HG02885 (cell line): Measurements from ENCODE around the gene CPEB4.

Experiments used
- ATAC-seq: cut with Tn5 transposase; IDR thresholded peaks from one replicate; pipeline ENCODE4 v1.9.1; 2021; ENCODE audit warnings: mild to moderate bottlenecking; ENCODE audit not compliant: unreplicated experiment, poor library complexity

Gene CPEB4

DNA sequence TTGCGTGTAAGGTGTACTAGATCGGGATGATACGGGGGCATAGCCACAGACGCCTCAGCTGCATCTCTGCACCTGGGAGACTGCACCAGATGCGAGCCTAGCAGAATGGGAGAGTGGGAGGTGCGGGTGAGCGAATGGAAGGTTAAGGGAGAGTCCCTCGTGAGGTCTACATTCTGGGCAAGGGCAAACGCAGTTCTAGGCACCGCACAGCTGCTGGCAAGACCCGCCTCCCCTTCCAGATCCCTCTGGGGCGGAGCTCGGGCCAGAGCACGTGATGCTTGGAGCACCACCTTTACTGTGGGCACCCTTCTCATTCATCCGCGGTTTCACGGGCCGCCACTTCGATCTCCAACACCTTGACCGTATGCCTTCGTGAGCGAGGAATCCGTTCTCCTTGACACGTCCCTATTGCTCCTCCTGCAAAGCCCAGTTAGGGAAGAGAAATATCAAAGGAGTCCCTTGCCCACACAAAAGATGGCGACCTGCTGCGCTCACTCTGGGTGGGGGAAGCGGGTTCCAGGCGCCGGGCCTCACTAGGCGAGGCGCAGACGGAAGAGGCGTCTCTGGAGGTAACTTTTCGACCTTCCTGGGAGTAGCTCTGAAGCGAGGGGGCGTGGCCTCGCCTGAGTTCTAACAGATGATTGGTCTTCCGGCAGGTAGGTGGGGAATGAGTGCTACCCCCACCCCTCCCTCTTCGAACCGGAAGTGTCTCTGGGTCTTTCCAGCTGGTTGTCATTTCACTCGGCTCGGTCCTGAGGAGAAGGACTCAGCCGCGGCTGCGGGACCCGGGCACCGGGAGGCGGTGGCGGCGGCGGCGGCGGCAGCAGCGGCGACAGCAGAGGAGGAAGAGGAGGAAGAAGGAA, at the start of gene CPEB4:
CPEB4 (plus strand) TSS at position 740 of the 863 bp plus-strand sequence. CDS start 1,385 bp downstream, outside the sequence.
- ATAC-seq: peak; percentile 93

- no peak for ATAC-seq
Observed at GRCh38 chr5:173839117-173839713, 48.9 kb upstream of the CPEB4 start.

- ATAC-seq: no peak
Observed at GRCh38 chr5:173840111-173840983, 47.8 kb upstream of the CPEB4 start.

- ATAC-seq: no peak
Observed at GRCh38 chr5:173841710-173842109, 46.4 kb upstream of the CPEB4 start.

DNA sequence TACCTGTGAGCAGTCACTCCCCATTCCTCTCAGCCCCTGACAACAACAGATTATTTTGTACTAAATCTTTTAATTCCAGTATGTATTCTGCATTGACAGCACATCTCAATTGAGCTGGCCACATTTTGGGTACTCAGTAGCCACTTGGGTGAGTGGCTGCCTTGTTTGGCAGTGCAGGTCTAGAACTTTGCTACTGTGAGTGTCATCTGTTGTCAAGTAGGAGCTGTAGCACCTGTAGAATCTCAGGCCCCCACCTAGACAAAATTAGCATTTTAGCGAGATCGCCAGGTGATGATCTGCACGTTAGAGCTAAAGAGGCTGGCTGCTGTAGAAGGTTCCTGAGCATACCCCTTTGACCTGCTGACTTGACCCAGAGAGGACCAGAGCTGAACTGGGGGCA, 44.4 kb upstream of the CPEB4 start:
- ATAC-seq: no peak

DNA sequence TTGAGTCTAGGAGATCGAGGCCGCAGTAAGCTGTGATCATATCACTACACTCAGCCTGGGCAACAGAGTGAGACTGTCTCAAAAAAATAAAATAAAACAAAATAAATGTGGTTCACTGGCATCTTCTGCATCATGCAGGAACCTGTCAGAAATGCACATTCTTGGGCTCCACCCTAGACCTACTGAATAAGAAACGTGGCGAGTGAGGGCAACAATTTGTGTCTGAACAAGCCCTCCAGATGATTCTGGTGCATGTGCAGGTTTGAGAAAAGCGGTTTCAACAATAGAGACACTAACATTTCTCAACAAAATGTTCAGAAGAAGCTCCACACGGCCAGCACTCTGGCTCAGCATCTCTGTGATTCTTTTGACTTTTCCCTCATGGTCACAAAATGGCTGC, 42.8 kb upstream of the CPEB4 start:
- ATAC-seq: no peak

DNA sequence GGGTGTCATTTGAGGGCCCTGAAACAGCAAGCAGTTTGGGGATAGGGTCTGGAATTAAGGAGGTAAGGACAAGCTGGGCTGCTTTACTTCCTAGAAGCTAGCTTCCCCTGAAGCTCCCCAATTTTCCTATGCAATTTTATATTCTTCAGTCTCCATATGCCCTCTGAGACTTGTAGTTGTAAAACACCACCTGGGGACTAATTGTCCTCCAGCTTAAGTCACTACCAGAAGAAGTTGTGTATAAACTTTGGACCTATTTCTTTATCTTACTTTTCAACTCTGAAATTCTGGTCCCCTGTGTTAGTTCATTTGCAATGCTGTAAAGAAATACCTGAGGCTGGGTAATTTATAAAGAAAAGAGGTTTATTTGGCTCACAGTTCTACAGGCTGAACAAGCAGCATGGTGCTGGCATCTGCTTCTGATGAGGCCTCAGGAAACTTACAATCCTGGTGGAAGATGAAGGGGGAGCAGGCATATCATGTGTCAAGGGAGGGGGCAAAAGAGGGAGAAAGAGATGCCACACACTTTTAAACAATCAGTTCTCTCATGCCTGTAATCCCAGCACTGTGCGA, 41.1 kb upstream of the CPEB4 start:
- ATAC-seq: no peak

GRCh38 chr5:173848986-173849596, 39.1 kb upstream of the CPEB4 start:
- no peak for ATAC-seq

- ATAC-seq: no peak
Observed at GRCh38 chr5:173849908-173850307, 38.2 kb upstream of the CPEB4 start.

GRCh38 chr5:173850659-173851058, 37.5 kb upstream of the CPEB4 start:
- no peak for ATAC-seq

- no peak for ATAC-seq
Observed at GRCh38 chr5:173851595-173852243, 36.4 kb upstream of the CPEB4 start.

DNA sequence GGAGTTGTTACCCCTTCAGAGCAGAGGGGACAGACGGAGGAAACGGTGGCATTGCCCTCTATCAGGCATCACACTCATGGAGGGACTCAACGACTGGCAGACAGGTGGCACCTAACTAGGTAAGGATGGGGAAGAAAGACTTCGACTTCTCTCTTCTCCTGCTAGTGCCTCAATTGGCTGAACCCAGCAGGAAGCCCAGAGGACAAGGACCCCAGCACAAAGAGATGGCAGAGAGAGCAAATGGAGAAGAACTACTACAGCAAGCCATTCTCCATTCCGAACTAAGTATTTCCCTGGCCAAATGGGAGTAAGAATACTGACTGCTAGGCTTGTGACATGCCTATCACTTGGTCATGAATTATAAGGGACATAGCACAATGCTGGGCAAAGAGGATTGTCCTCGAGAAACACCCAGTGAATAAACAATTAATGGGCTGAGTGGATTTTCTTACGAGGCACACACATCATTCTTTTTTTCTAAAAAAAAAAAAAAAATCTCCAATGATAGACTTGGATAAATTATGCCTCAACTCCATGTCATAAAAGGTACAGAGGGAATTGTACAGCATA, 35.3 kb upstream of the CPEB4 start:
- ATAC-seq: no peak

- ATAC-seq: no peak
Observed at GRCh38 chr5:173853370-173854131, 34.6 kb upstream of the CPEB4 start.

DNA sequence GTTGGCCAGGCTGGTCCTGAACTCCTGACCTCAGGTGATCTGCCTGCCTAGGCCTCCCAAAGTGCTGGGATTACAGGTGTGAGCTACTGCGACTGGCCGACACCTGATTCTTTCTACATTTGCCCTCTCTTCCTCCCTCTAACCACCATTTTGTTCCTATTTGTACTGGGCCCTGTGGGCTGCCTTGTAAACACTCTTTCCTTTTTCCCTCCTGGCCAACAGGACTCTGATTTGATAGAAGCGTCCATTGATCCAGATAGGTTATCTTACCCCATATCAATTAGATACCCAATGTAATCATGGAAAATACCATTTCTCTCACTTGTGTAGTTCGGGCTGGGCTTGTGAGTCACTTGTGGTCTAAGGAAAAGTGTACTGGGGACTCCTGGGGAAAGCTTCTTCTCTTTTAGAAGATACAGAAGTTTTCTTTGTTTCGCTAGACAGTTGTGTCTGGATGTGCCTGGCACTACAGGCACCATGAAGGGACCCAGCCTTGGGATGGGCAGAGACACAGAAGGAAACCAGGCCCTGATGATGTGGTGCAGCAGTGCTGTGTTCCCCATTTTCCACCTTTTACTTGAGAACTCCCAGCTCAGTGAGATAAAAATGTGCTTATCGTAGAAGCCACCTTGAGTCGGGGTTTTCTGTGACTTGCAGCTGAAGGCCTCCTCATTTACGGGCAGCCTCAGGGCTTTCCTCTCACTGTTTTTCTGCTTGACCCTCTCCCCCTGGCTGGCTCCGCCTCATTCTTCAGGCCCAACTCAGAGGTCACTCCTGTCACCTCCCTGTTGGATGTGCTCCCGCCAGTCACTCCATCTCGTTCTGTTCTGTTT, 32.8 kb upstream of the CPEB4 start:
- ATAC-seq: no peak

DNA sequence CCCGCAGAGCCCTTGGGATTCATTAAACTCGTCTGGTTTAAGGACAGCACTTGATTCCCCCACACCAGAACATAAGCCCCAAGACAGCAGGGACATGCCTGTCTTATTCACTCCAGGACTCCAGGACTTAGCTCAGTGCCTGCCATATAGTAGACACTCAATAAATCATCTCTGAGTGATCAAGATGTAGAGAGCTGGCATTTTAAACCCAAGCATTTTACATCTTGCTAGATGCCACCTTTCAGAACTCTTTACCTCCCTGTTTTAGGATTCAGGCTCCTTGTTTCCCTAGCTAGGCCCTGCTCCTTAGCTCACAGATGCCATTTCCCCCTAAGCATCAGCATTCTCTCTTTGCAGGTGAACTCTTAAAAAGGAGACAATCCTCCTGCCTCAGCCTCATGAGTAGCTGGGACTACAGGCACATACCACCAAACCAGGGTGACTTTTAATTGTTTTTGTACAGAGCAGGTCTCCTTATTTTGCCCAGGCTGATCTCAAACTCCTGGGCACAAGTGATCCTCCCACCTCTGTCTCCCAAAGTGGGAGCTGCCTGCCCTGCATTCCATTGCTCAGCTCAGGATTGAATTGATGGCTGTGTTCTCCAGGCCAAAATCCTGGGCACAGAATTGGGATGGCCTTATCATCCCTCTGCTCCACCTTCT, 32.0 kb upstream of the CPEB4 start:
- ATAC-seq: no peak

DNA sequence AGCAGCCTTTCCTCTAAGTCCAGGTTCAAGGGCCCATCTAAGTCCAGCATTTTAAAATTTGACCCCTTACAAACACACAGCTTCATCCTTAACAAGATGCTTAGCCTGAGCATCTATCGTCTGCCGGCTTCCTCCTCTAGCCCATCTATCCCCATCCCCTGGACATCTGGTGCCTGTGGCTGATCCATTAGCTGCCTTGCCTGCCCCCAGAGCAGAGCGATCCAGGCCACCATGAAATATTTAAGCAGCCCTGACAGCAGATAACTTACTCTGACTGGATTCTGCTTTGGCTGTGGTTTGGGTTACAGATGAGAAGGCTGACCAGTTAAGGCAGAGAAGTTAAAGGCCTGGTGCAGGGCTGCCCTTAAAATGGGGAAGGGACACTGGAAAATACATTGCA, 30.9 kb upstream of the CPEB4 start:
- no peak for ATAC-seq

DNA sequence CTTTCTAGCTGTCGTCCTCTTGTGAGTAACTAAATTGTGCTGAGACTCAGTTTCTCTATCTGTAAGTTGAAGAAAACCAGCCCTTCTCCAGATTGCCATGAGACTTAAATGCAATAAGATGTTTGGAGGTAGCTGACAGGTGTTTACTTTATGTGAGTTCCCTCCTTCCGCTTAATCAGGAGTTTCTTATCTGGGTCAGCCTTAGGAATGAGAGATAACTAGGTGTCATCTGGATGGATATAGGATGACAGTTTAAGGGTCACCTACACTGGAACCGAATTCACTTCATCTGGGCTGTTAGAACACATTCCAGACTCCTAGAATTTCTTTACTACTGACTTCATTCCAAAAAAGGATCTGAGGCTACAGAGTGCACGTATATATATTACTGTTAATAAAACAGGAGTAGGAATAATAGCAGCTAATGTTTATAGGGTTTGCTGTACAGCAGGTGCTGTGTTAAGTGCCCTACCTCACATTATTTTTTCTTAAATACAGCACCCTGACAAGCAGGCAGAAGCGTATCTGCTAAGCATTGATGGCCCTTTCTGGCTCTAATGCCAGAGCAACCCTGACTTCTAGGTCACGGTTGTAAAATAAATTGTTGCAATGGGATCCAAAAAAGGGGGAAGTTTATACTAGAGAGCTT, 30.0 kb upstream of the CPEB4 start:
- no peak for ATAC-seq
